ENCODE results near the gene DOCK1.
A peak's percentile ranks its signal among the peaks of the same experiment; 100 is the strongest.
"Not testable (repeated sequence)": the region's sequence is repeated elsewhere in the genome, so short reads cannot be mapped to it uniquely, and the experiment has no call there.

The DOCK1 gene

DNA sequence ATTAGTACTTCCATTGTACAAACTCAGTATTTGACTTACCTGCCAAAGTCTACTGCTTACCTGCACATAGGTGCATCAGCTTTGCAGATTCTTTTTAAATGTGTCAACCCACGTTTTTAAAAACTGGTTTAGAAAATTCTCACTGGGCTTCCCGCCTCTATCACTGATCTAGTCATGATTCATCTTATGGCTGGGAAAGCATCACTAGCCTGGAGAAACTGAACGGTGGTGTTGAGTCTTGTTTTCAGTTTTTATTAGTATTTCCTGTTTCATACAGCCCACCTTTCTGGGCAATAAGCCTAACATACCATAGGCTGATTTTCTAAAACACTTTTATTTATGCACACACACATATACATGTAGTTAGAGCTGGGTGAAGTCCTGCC, 19.7 kb downstream of the DOCK1 start:
- DNase-seq (ENCODE audit: low spot score): no peak

- DNase-seq (ENCODE audit: low spot score): no peak
These were observed 21.3 kb downstream of the DOCK1 start for GRCh38 chr10:126926568-126926967.

GRCh38 chr10:126927799-126928198, 22.6 kb downstream of the DOCK1 start:
- DNase-seq (ENCODE audit: low spot score): no peak

DNA sequence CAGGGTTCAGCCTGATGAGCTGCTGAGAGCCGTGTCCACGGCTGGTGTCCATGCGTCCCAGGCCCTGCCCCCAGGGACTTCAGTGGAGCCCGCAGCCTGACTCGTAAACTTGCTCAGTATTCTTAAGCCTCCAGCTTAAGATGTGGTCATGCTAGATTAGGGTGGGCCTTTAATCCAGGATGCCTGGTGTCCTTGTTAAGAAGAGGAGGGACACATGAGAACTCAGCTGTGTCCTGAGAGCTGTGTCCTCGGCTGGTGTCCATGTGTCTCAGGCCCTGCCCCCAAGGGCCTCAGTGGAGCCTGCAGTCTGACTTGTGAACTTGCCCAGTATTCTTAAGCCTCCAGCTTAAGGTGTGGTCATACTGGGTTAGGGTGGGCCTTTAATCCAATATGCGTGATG, 23.0 kb downstream of the DOCK1 start:
- DNase-seq (ENCODE audit: low spot score): no peak

- no peak for DNase-seq (ENCODE audit: low spot score)
These were observed 24.2 kb downstream of the DOCK1 start for GRCh38 chr10:126929391-126929790.

DNA sequence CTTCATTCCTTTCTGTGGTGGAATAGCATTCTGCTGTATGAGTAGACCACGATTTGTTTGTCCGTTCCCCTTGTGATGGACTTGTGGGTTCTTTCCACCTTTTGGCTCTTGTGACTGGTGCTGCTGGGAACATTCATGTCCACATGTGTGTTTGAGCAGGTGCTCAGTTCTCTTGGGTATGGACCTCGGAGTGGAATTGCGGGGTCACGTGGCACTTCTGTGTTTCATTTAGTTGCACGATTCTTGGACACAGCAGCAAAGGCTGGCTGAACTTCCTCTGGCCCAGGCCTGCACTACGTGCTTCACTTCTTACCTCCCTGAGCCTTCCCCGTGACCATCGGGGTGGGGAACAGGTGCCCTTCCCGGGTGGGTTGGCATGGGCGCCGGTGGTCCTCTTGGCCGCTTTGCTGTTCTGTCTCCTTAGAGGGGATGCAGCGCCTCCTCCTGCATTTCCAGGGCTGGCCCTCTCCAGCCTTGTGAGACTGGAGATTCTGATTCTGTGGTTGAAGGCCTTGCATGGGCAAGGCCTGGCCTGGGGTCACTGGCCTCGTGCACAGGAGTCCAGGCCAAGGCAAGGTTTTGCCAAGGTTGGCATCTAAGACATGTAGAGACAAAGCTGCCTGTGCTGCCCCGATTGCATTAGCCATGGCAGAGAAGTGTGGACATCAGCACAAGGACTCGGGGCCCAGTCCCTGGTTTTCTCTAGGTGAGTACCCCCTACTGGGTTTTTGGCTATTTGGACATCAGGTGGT, 25.1 kb downstream of the DOCK1 start:
- no peak for DNase-seq (ENCODE audit: low spot score)

GRCh38 chr10:126930883-126931503, 25.8 kb downstream of the DOCK1 start:
- DNase-seq (ENCODE audit: low spot score): no peak

- no peak for DNase-seq (ENCODE audit: low spot score)
These were observed 26.3 kb downstream of the DOCK1 start for GRCh38 chr10:126931544-126931943.

DNA sequence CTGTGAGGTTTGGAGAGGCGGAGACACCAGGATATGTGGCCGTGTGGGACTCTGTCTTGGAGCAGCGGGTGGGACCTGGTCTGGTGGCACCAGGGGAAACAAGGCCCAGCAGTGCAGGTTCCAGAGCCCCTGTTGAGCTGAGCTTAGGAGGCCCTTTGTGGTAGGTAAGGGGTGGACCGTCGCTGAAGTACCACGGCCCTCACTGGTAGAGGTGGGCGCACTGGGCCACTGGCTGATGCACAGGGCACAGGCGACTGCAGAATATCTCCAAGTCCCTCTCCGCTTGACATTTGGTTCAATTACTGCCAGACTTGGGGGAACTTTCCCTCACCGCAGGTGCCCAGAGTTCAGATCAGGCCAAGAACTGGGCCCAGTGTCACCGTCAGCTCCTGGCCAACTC, 27.3 kb downstream of the DOCK1 start:
- no peak for DNase-seq (ENCODE audit: low spot score)

- no peak for DNase-seq (ENCODE audit: low spot score)
These were observed 27.9 kb downstream of the DOCK1 start for GRCh38 chr10:126933116-126933515.

- no peak for DNase-seq (ENCODE audit: low spot score)
These were observed 30.2 kb downstream of the DOCK1 start for GRCh38 chr10:126935263-126935946.

- no peak for DNase-seq (ENCODE audit: low spot score)
These were observed 31.8 kb downstream of the DOCK1 start for GRCh38 chr10:126937026-126937425.

DNA sequence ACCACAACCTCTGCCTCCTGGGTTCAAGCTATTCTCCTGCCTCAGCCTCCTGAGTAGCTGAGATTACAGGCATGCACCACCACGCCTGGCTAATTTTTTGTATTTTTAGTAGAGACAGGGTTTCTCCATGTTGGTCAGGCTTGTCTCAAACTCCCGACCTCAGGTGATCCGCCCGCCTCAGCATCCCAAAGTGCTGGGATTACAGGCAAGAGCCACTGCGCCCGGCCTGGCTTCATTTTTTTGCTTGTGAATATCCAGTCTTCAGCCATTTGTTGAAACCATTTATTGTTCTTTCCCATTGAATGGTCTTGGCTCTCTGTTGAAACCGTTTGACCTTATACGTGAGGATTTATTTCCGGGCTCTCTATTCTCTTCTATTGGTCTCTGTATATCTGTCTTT, 32.9 kb downstream of the DOCK1 start:
- DNase-seq (ENCODE audit: low spot score): not testable (repeated sequence)

GRCh38 chr10:126939706-126940105, 34.5 kb downstream of the DOCK1 start:
- peak; percentile 94 for DNase-seq (ENCODE audit: low spot score)

DNA sequence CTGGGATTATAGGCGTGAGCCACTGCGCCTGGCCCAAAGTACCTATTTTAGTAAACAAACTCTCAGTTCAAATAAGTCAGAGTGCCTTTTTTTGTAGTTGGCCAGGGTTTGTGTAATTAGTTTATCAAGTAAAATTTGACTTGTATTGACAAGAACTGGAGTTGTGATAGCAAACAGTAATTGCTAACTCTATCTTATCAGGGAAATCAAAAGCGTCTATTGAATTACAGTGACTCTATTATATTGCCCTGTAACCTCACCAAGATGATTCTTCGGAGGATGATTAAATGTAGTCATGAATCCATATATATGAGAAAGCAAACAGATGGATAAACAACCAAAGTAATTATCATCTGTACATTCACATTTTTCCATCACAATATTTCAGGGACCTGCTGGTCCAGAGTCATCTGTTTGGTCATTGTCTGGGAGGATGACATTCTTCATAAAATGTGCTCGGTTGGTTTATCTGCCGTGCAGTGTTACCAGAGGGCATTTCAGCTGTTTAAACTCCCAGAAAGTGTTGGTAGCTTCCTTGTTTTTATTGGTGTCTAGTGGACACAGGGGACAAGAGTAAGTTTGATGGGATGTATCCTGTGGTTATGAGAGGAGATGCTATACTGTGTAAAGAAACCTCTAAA, 35.6 kb downstream of the DOCK1 start:
- DNase-seq (ENCODE audit: low spot score): no peak

- no peak for DNase-seq (ENCODE audit: low spot score)
These were observed 39.0 kb downstream of the DOCK1 start for GRCh38 chr10:126944191-126944590.

- no peak for DNase-seq (ENCODE audit: low spot score)
These were observed 40.3 kb downstream of the DOCK1 start for GRCh38 chr10:126945351-126946030.

DNA sequence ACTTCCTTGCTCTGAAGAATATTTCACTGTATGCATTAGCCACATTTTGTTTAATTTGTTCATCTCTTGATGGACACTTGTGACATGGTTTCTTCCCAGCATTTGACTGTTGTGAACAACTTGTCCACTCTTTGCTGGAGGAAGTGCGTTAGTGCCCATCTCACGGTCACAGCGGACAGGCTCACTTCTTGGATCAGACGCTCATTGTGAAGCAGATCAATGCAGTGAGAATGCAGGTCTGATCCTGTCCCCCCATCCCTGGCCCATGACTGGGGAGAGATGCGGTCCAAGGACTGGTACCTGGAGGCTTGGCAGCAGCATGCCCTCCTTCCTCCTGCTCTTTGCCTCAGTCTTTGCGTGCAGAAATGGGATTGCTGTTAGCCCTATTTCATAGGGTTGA, 41.5 kb downstream of the DOCK1 start:
- DNase-seq (ENCODE audit: low spot score): no peak

GRCh38 chr10:126948355-126949160, 43.3 kb downstream of the DOCK1 start:
- DNase-seq (ENCODE audit: low spot score): no peak

DNA sequence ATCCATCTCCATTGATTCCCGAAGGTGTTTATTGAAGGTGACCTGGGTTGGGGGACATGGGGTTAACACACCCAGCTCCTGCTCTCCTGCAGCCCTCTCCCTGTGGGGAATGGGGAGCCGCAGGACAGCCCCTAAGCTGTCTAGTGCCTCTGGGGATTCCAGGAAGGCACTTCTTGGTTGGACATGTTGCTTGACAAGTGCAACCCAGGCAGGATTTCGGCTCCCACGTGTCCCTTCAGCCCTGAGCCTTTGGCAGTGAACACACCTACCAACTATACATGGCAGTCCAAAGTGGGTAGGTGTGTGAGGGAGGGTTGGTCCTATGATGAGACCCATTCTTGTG, 43.9 kb downstream of the DOCK1 start:
- DNase-seq (ENCODE audit: low spot score): no peak

- DNase-seq (ENCODE audit: low spot score): peak; percentile 96
These were observed 45.3 kb downstream of the DOCK1 start for GRCh38 chr10:126950401-126951105.

All from Ammon's horn (tissue), 1 donor.